Ishikawa (cell line): Measurements from ENCODE around the gene GPR21.

Source experiments
- EP300 ChIP-seq: IDR thresholded peaks from 2 replicates; pipeline ENCODE4 v1.6.1; 2012; ENCODE audit warnings: borderline replicate concordance
- RAD21 ChIP-seq: IDR thresholded peaks from 2 replicates; pipeline ENCODE4 v1.6.1; 2012; ENCODE audit warnings: low read depth
- TEAD4 ChIP-seq: IDR thresholded peaks from 2 replicates; pipeline ENCODE4 v1.6.1; 2012
- YY1 ChIP-seq: IDR thresholded peaks from 2 replicates; pipeline ENCODE4 v1.6.1; 2012; ENCODE audit warnings: low read depth
- TF ChIP-seq, protein P1 (sequence below): IDR thresholded peaks from 2 replicates; pipeline ENCODE4 v1.6.1; 2012

DNA sequence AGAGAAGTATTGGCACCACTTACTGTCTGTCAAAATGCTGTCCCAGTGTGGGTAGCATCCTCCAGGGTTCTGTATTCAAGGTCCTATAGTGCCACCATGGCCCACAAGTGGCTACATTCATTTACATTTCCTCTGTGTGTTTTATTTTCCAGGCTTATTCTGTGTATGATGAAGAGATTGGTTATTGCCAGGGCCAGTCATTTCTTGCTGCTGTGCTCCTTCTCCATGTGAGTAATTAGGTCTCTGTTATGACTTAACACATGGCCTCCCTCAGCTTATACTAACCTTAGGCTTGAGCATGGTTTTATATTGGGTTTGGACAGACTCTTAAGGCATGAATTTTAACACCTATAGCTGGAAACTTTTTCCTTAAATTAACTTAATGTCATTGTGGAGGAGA lies 36.7 kb downstream of the GPR21 start:
- TF ChIP-seq, protein P1, sequence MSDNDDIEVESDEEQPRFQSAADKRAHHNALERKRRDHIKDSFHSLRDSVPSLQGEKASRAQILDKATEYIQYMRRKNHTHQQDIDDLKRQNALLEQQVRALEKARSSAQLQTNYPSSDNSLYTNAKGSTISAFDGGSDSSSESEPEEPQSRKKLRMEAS = no peak
- TF ChIP-seq RAD21 (no peak), TEAD4 (no peak), YY1 (no peak), EP300 (no peak)
